ENCODE results near the gene PSMC3. TPM values are rescaled to one million over a fixed set of nuclear protein-coding genes. Genes with fewer than 3 reads are reported as not detected.

Gene PSMC3
- total RNA-seq, 1 experiment from 2014 or later, result 181 TPM

GRCh38 chr11:47379317-47379716 is 46.9 kb downstream of the PSMC3 start:
- no peak overlapping the region for H3K4me3 ChIP-seq (ENCODE audit: low read depth in 2 of 2, low read length in 2 of 2)
- no peaks in the 10 kb centered on the region for H3K36me3 ChIP-seq (ENCODE audit: control insufficient read depth, insufficient read depth, low read length)
- no peaks in the 10 kb centered on the region for H3K27me3 ChIP-seq (ENCODE audit: control insufficient read depth, insufficient read depth, low read length)
- in situ Hi-C loops (cut with HindIII; ENCODE audit: low pct_unique_long_range_greater_than_20kb, low sequenced_read_pairs), result no loop called here
- intact Hi-C loops (cut with micrococcal nuclease; ENCODE audit: unreplicated experiment), result no loop called here
- no peak overlapping the region for H3K27ac ChIP-seq (ENCODE audit: low read length)
- no peaks in the 10 kb centered on the region for H3K9me3 ChIP-seq (ENCODE audit: control insufficient read depth, insufficient read depth, low read depth, low read length)
- TF ChIP-seq CTCF (IDR thresholded peaks at IDR 0.05) (no peak), TCF7L2 (IDR thresholded peaks at IDR 0.05; ENCODE audit: low read depth, low read length) (no peak), REST (IDR thresholded peaks at IDR 0.05; ENCODE audit: insufficient read depth in 1 of 2, low read depth in 2 of 2, low read length in 1 of 2) (no peak), POLR2AphosphoS5 (IDR thresholded peaks at IDR 0.05; ENCODE audit: low read depth, low read length) (no peak), SIN3A (IDR thresholded peaks at IDR 0.05; ENCODE audit: borderline replicate concordance, insufficient read depth, low read depth, low read length) (no peak)
- POLR2A ChIA-PET, result no interaction called here
- ATAC-seq, result no peak
- no TSS peak for BruUV-seq (replicated peaks)
- CTCF ChIA-PET, result no interaction called here
- H3K4me1 ChIP-seq (ENCODE audit: control insufficient read depth, insufficient read depth, low read length), result no peaks in the 10 kb centered on the region; the same call in 1 of the 2 replicates
- no peak for DNase-seq (ENCODE audit: low read depth, low spot score)

- intact Hi-C loops (cut with micrococcal nuclease; ENCODE audit: unreplicated experiment), result no loop called here
- CTCF ChIA-PET, result no interaction called here
Measured at GRCh38 chr11:47378836-47379170, 47.4 kb downstream of the PSMC3 start.

More at GRCh38 chr11:47378836-47379170, 47.4 kb downstream of the PSMC3 start:
- ATAC-seq (no peak), DNase-seq (ENCODE audit: low read depth, low spot score) (no peak)
- Histone ChIP-seq H3K4me3 (ENCODE audit: low read depth in 2 of 2, low read length in 2 of 2) (no peak overlapping the region), H3K36me3 (ENCODE audit: control insufficient read depth, insufficient read depth, low read length) (no peaks in the 10 kb centered on the region), H3K4me1 (ENCODE audit: control insufficient read depth, insufficient read depth, low read length) (no peaks in the 10 kb centered on the region; the same call in 1 of the 2 replicates), H3K9me3 (ENCODE audit: control insufficient read depth, insufficient read depth, low read depth, low read length) (no peaks in the 10 kb centered on the region), H3K27me3 (ENCODE audit: control insufficient read depth, insufficient read depth, low read length) (no peaks in the 10 kb centered on the region), H3K27ac (ENCODE audit: low read length) (no peak overlapping the region)
- in situ Hi-C loops (cut with HindIII; ENCODE audit: low pct_unique_long_range_greater_than_20kb, low sequenced_read_pairs), result no loop called here
- no TSS peak for BruUV-seq (replicated peaks)
- POLR2A ChIA-PET, result no interaction called here
- TF ChIP-seq CTCF (IDR thresholded peaks at IDR 0.05) (no peak), TCF7L2 (IDR thresholded peaks at IDR 0.05; ENCODE audit: low read depth, low read length) (no peak), POLR2AphosphoS5 (IDR thresholded peaks at IDR 0.05; ENCODE audit: low read depth, low read length) (no peak), REST (IDR thresholded peaks at IDR 0.05; ENCODE audit: insufficient read depth in 1 of 2, low read depth in 2 of 2, low read length in 1 of 2) (no peak), SIN3A (IDR thresholded peaks at IDR 0.05; ENCODE audit: borderline replicate concordance, insufficient read depth, low read depth, low read length) (no peak)
